Measurements from ENCODE around the gene ZFP3. TPM values are rescaled to one million over a fixed set of nuclear protein-coding genes. Genes with fewer than 3 reads are reported as not detected.
"Not testable (repeated sequence)": the region's sequence is repeated elsewhere in the genome, so short reads cannot be mapped to it uniquely, and the experiment has no call there.

The ZFP3 gene
- polyA plus RNA-seq, 4 donors, result 2.7 to 9.5 (median 3.7) TPM

DNA sequence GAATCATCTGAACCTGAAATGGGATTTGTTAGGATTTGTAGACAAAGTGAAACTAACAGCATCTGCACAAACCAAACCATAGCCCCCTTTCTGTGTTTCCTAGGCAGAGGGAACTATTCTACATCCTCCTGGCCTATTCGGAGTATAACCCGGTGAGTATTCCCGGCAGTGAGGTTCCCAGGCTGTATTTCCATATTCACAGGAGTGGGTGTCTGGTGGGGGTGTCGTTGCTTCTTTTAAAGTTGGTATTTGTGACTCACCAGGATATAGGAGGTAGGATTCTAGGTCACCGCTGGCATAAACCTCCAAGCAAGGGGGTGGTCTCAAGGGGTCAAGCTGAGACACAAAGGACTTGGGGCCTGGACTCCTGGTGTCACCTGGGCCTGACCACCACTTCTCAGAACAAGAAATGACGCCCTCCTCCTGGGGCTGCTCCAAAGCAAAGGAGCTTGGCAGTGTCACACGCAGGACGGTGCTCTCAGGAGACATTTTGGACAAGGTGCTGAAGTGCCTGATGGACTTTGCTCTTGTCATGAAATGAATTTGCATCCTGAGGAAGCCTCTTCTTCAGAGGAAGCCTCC, 57.0 kb downstream of the ZFP3 start:
- H3K27me3 ChIP-seq (ENCODE audit: control insufficient read depth in 3 of 3, insufficient read depth in 3 of 3, low read length in 3 of 3); H3K27ac ChIP-seq (ENCODE audit: low read depth in 1 of 3, low read length in 2 of 3); H3K36me3 ChIP-seq (ENCODE audit: control insufficient read depth in 3 of 3, insufficient read depth in 2 of 3, low read depth in 1 of 3, low read length in 3 of 3); H3K9me3 ChIP-seq (ENCODE audit: control insufficient read depth in 2 of 2, insufficient read depth in 1 of 2, low read depth in 1 of 2, low read length in 1 of 2); H3K4me1 ChIP-seq (ENCODE audit: control insufficient read depth in 3 of 3, insufficient read depth in 2 of 3, low read depth in 1 of 3, low read length in 2 of 3); DNase-seq; FAIRE-seq; H3K4me3 ChIP-seq (ENCODE audit: low read depth in 1 of 3, low read length in 3 of 3): not testable (repeated sequence)
- WGBS, 3 donors, result 78 to 82% (median 78%) methylated on average over 8 of the region's 8 CpGs

GRCh38 chr17:5135726-5136579, 57.7 kb downstream of the ZFP3 start:
- FAIRE-seq (no peak), DNase-seq (no peak)
- no peaks in the 10 kb centered on the region for H3K4me1 ChIP-seq (ENCODE audit: control insufficient read depth in 3 of 3, insufficient read depth in 2 of 3, low read depth in 1 of 3, low read length in 2 of 3)
- H3K4me3 ChIP-seq (ENCODE audit: low read depth in 1 of 3, low read length in 3 of 3), result no peak overlapping the region
- H3K9me3 ChIP-seq (ENCODE audit: control insufficient read depth in 2 of 2, insufficient read depth in 1 of 2, low read depth in 1 of 2, low read length in 1 of 2), result no peaks in the 10 kb centered on the region
- H3K27me3 ChIP-seq (ENCODE audit: control insufficient read depth in 3 of 3, insufficient read depth in 3 of 3, low read length in 3 of 3), result no peaks in the 10 kb centered on the region
- H3K36me3 ChIP-seq (ENCODE audit: control insufficient read depth in 3 of 3, insufficient read depth in 2 of 3, low read depth in 1 of 3, low read length in 3 of 3), result no peaks in the 10 kb centered on the region
- WGBS, 3 donors, result 82 to 88% (median 82%) methylated on average over 14 of the region's 14 CpGs
- no peak overlapping the region for H3K27ac ChIP-seq (ENCODE audit: low read depth in 1 of 3, low read length in 2 of 3)

DNA sequence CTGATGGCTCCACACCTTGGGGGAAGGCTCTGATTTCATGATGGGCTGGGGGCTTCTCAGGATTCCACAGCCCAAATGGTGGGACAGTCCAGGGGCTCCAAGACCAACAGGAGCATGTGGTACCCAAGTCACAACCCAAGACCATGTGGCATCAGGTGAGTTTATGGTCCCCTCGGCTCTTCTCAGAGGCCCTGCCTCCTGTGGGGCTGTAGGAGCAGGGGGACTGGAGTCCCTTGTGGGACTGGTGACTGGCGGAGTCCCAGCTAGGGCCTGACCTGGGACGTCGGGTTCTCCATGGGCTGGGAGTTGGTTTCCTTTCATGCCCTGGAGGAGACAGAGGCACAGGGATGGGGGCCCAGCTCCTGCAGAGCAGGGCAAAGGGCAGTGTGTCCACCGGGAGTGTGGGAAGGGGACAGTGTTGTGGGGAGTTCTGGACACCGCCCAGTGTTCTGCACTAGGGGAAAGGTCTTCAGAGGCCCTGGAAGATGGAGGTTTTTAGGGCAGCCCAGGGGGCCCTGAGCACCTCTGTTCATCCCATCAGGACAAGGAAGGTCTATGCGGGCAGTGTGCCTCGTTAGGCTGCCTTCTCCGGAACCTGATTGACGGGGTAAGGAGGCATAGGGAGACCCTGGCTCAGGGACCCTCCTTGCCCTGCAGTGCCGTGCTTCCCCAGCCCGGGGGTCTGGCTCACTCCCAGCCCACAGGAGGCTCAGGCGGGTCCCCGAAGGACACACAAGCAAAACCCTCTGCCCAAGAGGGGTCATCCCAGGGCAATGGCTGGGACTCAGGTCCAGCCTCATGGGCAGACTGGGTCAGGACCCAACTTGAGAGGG, 58.5 kb downstream of the ZFP3 start:
- not testable (repeated sequence) for H3K9me3 ChIP-seq (ENCODE audit: control insufficient read depth in 2 of 2, insufficient read depth in 1 of 2, low read depth in 1 of 2, low read length in 1 of 2); H3K27ac ChIP-seq (ENCODE audit: low read depth in 1 of 3, low read length in 2 of 3); DNase-seq; H3K27me3 ChIP-seq (ENCODE audit: control insufficient read depth in 3 of 3, insufficient read depth in 3 of 3, low read length in 3 of 3); H3K36me3 ChIP-seq (ENCODE audit: control insufficient read depth in 3 of 3, insufficient read depth in 2 of 3, low read depth in 1 of 3, low read length in 3 of 3); FAIRE-seq; H3K4me1 ChIP-seq (ENCODE audit: control insufficient read depth in 3 of 3, insufficient read depth in 2 of 3, low read depth in 1 of 3, low read length in 2 of 3); H3K4me3 ChIP-seq (ENCODE audit: low read depth in 1 of 3, low read length in 3 of 3)
- 78 to 86% (median 79%) methylated on average over 12 to 14 of the region's 14 CpGs for WGBS, 3 donors

- WGBS, 3 donors, result 80 to 87% (median 81%) methylated on average over 14 to 15 of the region's 15 CpGs
- H3K36me3 ChIP-seq (ENCODE audit: control insufficient read depth in 3 of 3, insufficient read depth in 2 of 3, low read depth in 1 of 3, low read length in 3 of 3), result not testable (repeated sequence)
Observed at GRCh38 chr17:5137511-5138197, 59.4 kb downstream of the ZFP3 start.

DNA sequence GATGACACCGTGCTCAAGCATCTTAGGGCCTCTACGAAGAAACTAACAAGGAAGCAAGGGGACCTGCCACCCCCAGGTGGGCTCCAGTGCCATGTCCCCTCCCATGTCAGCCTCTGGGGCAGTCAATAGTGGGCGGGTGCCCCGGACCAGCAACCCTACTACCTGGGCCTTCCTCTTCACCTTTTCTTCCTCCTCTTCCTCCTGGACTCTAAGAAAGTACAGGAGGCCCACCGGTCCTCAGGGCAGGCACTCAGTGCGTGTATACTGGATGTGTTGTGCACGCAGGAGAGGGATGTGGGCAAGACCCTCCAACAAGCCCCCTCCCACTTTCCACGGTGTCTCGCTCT, 59.9 kb downstream of the ZFP3 start:
- 88 to 96% (median 90%) methylated on average over 9 of the region's 9 CpGs for WGBS, 3 donors
- not testable (repeated sequence) for H3K4me3 ChIP-seq (ENCODE audit: low read depth in 1 of 3, low read length in 3 of 3)

More at GRCh38 chr17:5137511-5138197, 59.4 kb downstream of the ZFP3 start:
- not testable (repeated sequence) for H3K27ac ChIP-seq (ENCODE audit: low read depth in 1 of 3, low read length in 2 of 3); FAIRE-seq; H3K27me3 ChIP-seq (ENCODE audit: control insufficient read depth in 3 of 3, insufficient read depth in 3 of 3, low read length in 3 of 3); H3K4me1 ChIP-seq (ENCODE audit: control insufficient read depth in 3 of 3, insufficient read depth in 2 of 3, low read depth in 1 of 3, low read length in 2 of 3); DNase-seq; H3K9me3 ChIP-seq (ENCODE audit: control insufficient read depth in 2 of 2, insufficient read depth in 1 of 2, low read depth in 1 of 2, low read length in 1 of 2); H3K4me3 ChIP-seq (ENCODE audit: low read depth in 1 of 3, low read length in 3 of 3)

DNA sequence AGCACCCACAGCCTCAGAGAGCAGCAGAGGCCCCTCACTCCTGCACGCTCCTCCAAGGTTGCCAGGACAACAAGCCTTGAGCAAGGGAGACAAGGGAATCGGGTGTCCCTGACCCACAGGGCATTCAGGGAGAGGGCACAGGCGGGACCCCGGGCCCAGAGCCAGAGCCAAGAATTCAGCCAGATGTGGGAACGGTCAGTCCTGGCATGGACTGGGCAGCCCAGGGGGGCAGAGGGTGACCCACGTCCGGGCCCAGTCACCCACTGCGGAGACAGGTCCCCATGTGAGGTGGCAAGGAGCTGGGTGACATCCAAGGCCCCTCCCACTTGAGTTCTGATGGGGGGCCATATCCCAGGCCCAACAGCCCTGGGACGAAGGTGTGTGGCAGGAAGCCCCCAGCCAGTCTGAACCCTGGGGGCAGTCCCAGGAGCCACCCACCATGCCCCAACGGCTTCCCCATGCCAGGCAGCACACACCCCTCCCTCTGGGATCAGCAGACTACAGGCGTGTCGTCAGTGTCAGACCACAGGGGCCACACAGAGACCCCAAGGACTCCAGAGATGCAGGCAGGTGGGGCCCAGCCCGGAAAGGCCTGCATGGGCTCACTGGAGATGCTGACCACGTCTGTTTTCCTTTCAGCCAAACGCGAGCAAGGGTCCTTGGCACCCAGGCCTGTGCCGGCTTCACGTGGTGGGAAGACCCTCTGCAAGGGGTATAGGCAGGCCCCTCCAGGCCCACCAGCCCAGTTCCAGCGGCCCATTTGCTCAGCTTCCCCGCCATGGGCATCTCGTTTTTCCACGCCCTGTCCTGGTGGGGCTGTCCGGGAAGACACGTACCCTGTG, 60.6 kb downstream of the ZFP3 start:
- Histone ChIP-seq H3K4me1 (ENCODE audit: control insufficient read depth in 3 of 3, insufficient read depth in 2 of 3, low read depth in 1 of 3, low read length in 2 of 3) (no peaks in the 10 kb centered on the region), H3K36me3 (ENCODE audit: control insufficient read depth in 3 of 3, insufficient read depth in 2 of 3, low read depth in 1 of 3, low read length in 3 of 3) (no peaks in the 10 kb centered on the region), H3K27me3 (ENCODE audit: control insufficient read depth in 3 of 3, insufficient read depth in 3 of 3, low read length in 3 of 3) (no peaks in the 10 kb centered on the region), H3K4me3 (ENCODE audit: low read depth in 1 of 3, low read length in 3 of 3) (no peak overlapping the region), H3K9me3 (ENCODE audit: control insufficient read depth in 2 of 2, insufficient read depth in 1 of 2, low read depth in 1 of 2, low read length in 1 of 2) (no peaks in the 10 kb centered on the region), H3K27ac (ENCODE audit: low read depth in 1 of 3, low read length in 2 of 3) (no peak overlapping the region)
- FAIRE-seq, result no peak
- 85 to 90% (median 89%) methylated on average over 24 of the region's 24 CpGs for WGBS, 3 donors
- DNase-seq, result no peak

More for the DNA sequence above, 59.9 kb downstream of the ZFP3 start:
- H3K27me3 ChIP-seq (ENCODE audit: control insufficient read depth in 3 of 3, insufficient read depth in 3 of 3, low read length in 3 of 3); H3K9me3 ChIP-seq (ENCODE audit: control insufficient read depth in 2 of 2, insufficient read depth in 1 of 2, low read depth in 1 of 2, low read length in 1 of 2); H3K36me3 ChIP-seq (ENCODE audit: control insufficient read depth in 3 of 3, insufficient read depth in 2 of 3, low read depth in 1 of 3, low read length in 3 of 3); DNase-seq; H3K27ac ChIP-seq (ENCODE audit: low read depth in 1 of 3, low read length in 2 of 3); H3K4me1 ChIP-seq (ENCODE audit: control insufficient read depth in 3 of 3, insufficient read depth in 2 of 3, low read depth in 1 of 3, low read length in 2 of 3); FAIRE-seq: not testable (repeated sequence)

DNA sequence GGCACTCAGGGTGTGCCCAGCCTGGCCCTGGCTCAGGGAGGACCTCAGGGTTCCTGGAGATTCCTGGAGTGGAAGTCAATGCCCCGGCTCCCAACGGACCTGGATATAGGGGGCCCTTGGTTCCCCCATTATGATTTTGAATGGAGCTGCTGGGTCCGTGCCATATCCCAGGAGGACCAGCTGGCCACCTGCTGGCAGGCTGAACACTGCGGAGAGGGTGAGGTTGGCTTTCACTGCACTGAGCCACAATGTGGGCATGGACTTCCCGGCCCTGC, 61.1 kb downstream of the ZFP3 start:
- H3K27me3 ChIP-seq (ENCODE audit: control insufficient read depth in 3 of 3, insufficient read depth in 3 of 3, low read length in 3 of 3), result no peaks in the 10 kb centered on the region
- H3K9me3 ChIP-seq (ENCODE audit: control insufficient read depth in 2 of 2, insufficient read depth in 1 of 2, low read depth in 1 of 2, low read length in 1 of 2), result no peaks in the 10 kb centered on the region
- H3K4me1 ChIP-seq (ENCODE audit: control insufficient read depth in 3 of 3, insufficient read depth in 2 of 3, low read depth in 1 of 3, low read length in 2 of 3), result no peaks in the 10 kb centered on the region
- H3K36me3 ChIP-seq (ENCODE audit: control insufficient read depth in 3 of 3, insufficient read depth in 2 of 3, low read depth in 1 of 3, low read length in 3 of 3), result no peaks in the 10 kb centered on the region
- no peak overlapping the region for H3K4me3 ChIP-seq (ENCODE audit: low read depth in 1 of 3, low read length in 3 of 3)
- H3K27ac ChIP-seq (ENCODE audit: low read depth in 1 of 3, low read length in 2 of 3), result no peak overlapping the region
- FAIRE-seq (no peak), DNase-seq (no peak)
- 68 to 89% (median 77%) methylated on average over 5 of the region's 5 CpGs for WGBS, 3 donors

Measured in small intestine (tissue), 7 donors.